Gastrocnemius medialis (tissue), 4 donors: ENCODE measurements around the gene SIDT1. TPM values are rescaled to one million over a fixed set of nuclear protein-coding genes. Genes with fewer than 3 reads are reported as not detected.

ENCODE experiments used
- ATAC-seq, 2 donors: fragments of 150-250 bp; one replicate each; pipeline ENCODE4 v1.9.1; 2016
- DNase-seq, 2 donors: peaks; one replicate each; pipeline ENCODE4 v3.0.0-alpha.2; 2019
- H3K27ac ChIP-seq, 4 donors: fragments of 200-600 bp; sonication (generic); 1 replicate in 1 of 4; 2 replicates in 3 of 4; pipeline ENCODE4 v1.5.1; 2016 to 2018; ENCODE audit warnings: mild to moderate bottlenecking in 2 of 4, moderate library complexity in 1 of 4
- H3K27me3 ChIP-seq, 3 donors: fragments of 200-600 bp; sonication (generic) in 2 of 3; 1 replicate in 1 of 3; 2 replicates in 2 of 3; pipeline versions ENCODE4 v1.5.1 to v1.6.0; 2016 to 2019; ENCODE audit warnings: mild to moderate bottlenecking in 1 of 3, moderate library complexity in 1 of 3
- H3K36me3 ChIP-seq, 2 donors: fragments of 200-600 bp; sonication (generic) in 1 of 2; one replicate each; pipeline ENCODE4 v1.5.1; 2017 to 2018
- H3K4me1 ChIP-seq, 2 donors: fragments of 200-600 bp; sonication (generic) in 1 of 2; one replicate each; pipeline ENCODE4 v1.5.1; 2016 to 2017; ENCODE audit warnings: mild to moderate bottlenecking in 2 of 2
- H3K4me3 ChIP-seq, 4 donors: fragments of 200-600 bp; sonication (generic) in 3 of 4; 1 replicate in 1 of 4; 2 replicates in 3 of 4; pipeline ENCODE4 v1.5.1; 2016 to 2019; ENCODE audit warnings: mild to moderate bottlenecking in 2 of 4
- H3K9me3 ChIP-seq, 3 donors: fragments of 200-600 bp; sonication (generic) in 2 of 3; 1 replicate in 1 of 3; 2 replicates in 2 of 3; pipeline ENCODE4 v1.5.1; 2016 to 2019
- CTCF ChIP-seq, 5 experiments: fragments of 450-650 bp in 3 of 5; fragments of 200-600 bp in 2 of 5; sonication (generic) in 2 of 5; IDR thresholded peaks in 4 of 5; conservative IDR thresholded peaks in 1 of 5; 1 replicate in 4 of 5; 2 replicates in 1 of 5; pipeline ENCODE4 v1.5.1; 2016 to 2019; ENCODE audit warnings: antibody characterized with exemption in 5 of 5, mild to moderate bottlenecking in 3 of 5, moderate library complexity in 3 of 5
- POLR2A ChIP-seq, 2 donors: fragments of 450-650 bp; IDR thresholded peaks; one replicate each; pipeline ENCODE4 v1.6.1; 2017; ENCODE audit warnings: antibody characterized with exemption in 2 of 2, mild to moderate bottlenecking in 2 of 2, moderate library complexity in 2 of 2
- in situ Hi-C, 4 donors: fragments of 200-750 bp; cut with MboI; loops; one replicate each; pipeline versions ENCODE4 v1.15.0 to v1.8.0; 2017; ENCODE audit warnings: low sequenced_read_pairs in 4 of 4
- intact Hi-C: fragments of 100-400 bp; cut with DNase I; formaldehyde crosslinking; loops from one replicate; pipeline ENCODE4 v1.15.1; 2023; ENCODE audit warnings: low total_unique reads
- total RNA-seq, 4 donors: library from RNA; depleted of rRNA; stranded (reverse); fragments of >200 nt; gene quantifications; one replicate each; pipeline versions ENCODE4 v1.1.0 to v1.2.3, GENCODE V29; 2016

Gene SIDT1
- total RNA-seq, 4 donors from 2014 or later, result 0.13 to 0.87 (median 0.19) TPM; not detected in 1

- Histone ChIP-seq H3K36me3 (no peaks in the 10 kb centered on the region), H3K9me3 (no peaks in the 10 kb centered on the region), H3K27me3 (no peaks in the 10 kb centered on the region), H3K27ac (no peak overlapping the region), H3K4me3 (no peak overlapping the region), H3K4me1 (peaks cover 7 to 22% of the 10 kb centered on the region in 2 donors)
- ATAC-seq (peak in 1 of 2 donors; percentile 49), DNase-seq (no peak)
- intact Hi-C loops (no loop called here), in situ Hi-C loops (loop anchor here in 1 of 4 donors (25.0 kb wide), 1 partner anchor 554 kb away; no protein-coding TSS in a partner anchor)
- no peak for TF ChIP-seq CTCF (IDR thresholded peaks at IDR 0.05 in 4 of 5, conservative IDR thresholded peaks at IDR 0.05 in 1 of 5)
- TF ChIP-seq POLR2A (IDR thresholded peaks at IDR 0.05), result no peak
These were observed 83.6 kb downstream of the SIDT1 start for GRCh38 chr3:113615976-113616375.

- intact Hi-C loops, result no loop called here
- no peak for TF ChIP-seq POLR2A (IDR thresholded peaks at IDR 0.05)
- no peak for TF ChIP-seq CTCF (IDR thresholded peaks at IDR 0.05 in 4 of 5, conservative IDR thresholded peaks at IDR 0.05 in 1 of 5)
These were observed 85.4 kb downstream of the SIDT1 start for GRCh38 chr3:113617726-113618125.

GRCh38 chr3:113620091-113620490 lies 87.7 kb downstream of the SIDT1 start:
- Histone ChIP-seq H3K27me3 (no peaks in the 10 kb centered on the region), H3K4me1 (peaks cover 0 to 7% of the 10 kb centered on the region in 2 donors), H3K4me3 (no peak overlapping the region), H3K27ac (no peak overlapping the region), H3K36me3 (no peaks in the 10 kb centered on the region), H3K9me3 (no peaks in the 10 kb centered on the region)
- intact Hi-C loops (no loop called here), in situ Hi-C loops (loop anchor here in 1 of 4 donors (25.0 kb wide), 1 partner anchor 558 kb away; no protein-coding TSS in a partner anchor)
- no peak for TF ChIP-seq POLR2A (IDR thresholded peaks at IDR 0.05)
- no peak for TF ChIP-seq CTCF (IDR thresholded peaks at IDR 0.05 in 4 of 5, conservative IDR thresholded peaks at IDR 0.05 in 1 of 5)
- ATAC-seq, result no peak
- DNase-seq, result no peak

More at GRCh38 chr3:113617726-113618125, 85.4 kb downstream of the SIDT1 start:
- Histone ChIP-seq H3K36me3 (no peaks in the 10 kb centered on the region), H3K27me3 (no peaks in the 10 kb centered on the region), H3K4me1 (peaks cover 7 to 22% of the 10 kb centered on the region in 2 donors), H3K4me3 (no peak overlapping the region), H3K27ac (no peak overlapping the region), H3K9me3 (no peaks in the 10 kb centered on the region)
- DNase-seq (no peak), ATAC-seq (no peak)
- in situ Hi-C loops, result loop anchor here in 1 of 4 donors (25.0 kb wide), 1 partner anchor 555 kb away; no protein-coding TSS in a partner anchor

- ATAC-seq, result no peak
- Histone ChIP-seq H3K4me1 (peaks cover 15 to 21% of the 10 kb centered on the region in 2 donors), H3K36me3 (no peaks in the 10 kb centered on the region), H3K4me3 (no peak overlapping the region), H3K27ac (no peak overlapping the region), H3K9me3 (no peaks in the 10 kb centered on the region), H3K27me3 (no peaks in the 10 kb centered on the region)
- TF ChIP-seq POLR2A (IDR thresholded peaks at IDR 0.05) (no peak), CTCF (IDR thresholded peaks at IDR 0.05 in 4 of 5, conservative IDR thresholded peaks at IDR 0.05 in 1 of 5) (no peak)
- in situ Hi-C loops, result loop anchor here in 1 of 4 donors (25.0 kb wide), 1 partner anchor 561 kb away; no protein-coding TSS in a partner anchor
- DNase-seq, result no peak
- intact Hi-C loops, result no loop called here
These were observed 91.0 kb downstream of the SIDT1 start for GRCh38 chr3:113623324-113623723.

GRCh38 chr3:113623811-113624210 lies 91.5 kb downstream of the SIDT1 start:
- Histone ChIP-seq H3K27me3 (no peaks in the 10 kb centered on the region), H3K36me3 (no peaks in the 10 kb centered on the region), H3K4me1 (peaks cover 17 to 26% of the 10 kb centered on the region in 2 donors), H3K4me3 (no peak overlapping the region), H3K27ac (no peak overlapping the region), H3K9me3 (no peaks in the 10 kb centered on the region)
- intact Hi-C loops (no loop called here), in situ Hi-C loops (loop anchor here in 1 of 4 donors (25.0 kb wide), 1 partner anchor 562 kb away; no protein-coding TSS in a partner anchor)
- ATAC-seq (no peak), DNase-seq (no peak)
- TF ChIP-seq POLR2A (IDR thresholded peaks at IDR 0.05) (no peak), CTCF (IDR thresholded peaks at IDR 0.05 in 4 of 5, conservative IDR thresholded peaks at IDR 0.05 in 1 of 5) (no peak)
